Colon (tissue), 2 donors: ENCODE results near the gene POP7.
"Not testable (repeated sequence)": the region's sequence is repeated elsewhere in the genome, so short reads cannot be mapped to it uniquely, and the experiment has no call there.

Source experiments
- FAIRE-seq: peaks from 2 replicates; lab custom pipeline; 2012; peaks lifted over from hg19 to GRCh38; lab: Jason Lieb, UNC
- donor health status: control.
- donor health status: control.

Gene POP7

DNA sequence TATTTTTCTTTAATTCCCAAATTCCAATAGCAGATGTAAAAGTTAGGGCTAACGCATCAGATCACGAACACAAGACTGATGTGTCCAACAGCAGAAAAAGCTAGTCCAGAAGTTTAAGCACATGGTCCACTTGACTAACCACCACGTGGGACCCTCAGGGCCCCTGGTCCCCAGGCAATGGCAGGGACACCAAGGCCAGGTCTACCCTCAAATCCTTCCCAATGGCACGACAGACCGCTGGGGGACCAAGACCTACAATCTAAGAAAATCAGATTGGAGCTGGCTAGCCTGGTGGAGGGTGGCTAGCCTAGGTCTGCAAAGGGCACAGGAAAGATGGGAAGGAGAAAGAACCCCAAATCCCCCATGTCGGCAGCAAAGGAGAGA, 13.4 kb upstream of the POP7 start:
- no peak for FAIRE-seq

- no peak for FAIRE-seq
Measured at GRCh38 chr7:100693312-100694097, 12.4 kb upstream of the POP7 start.

DNA sequence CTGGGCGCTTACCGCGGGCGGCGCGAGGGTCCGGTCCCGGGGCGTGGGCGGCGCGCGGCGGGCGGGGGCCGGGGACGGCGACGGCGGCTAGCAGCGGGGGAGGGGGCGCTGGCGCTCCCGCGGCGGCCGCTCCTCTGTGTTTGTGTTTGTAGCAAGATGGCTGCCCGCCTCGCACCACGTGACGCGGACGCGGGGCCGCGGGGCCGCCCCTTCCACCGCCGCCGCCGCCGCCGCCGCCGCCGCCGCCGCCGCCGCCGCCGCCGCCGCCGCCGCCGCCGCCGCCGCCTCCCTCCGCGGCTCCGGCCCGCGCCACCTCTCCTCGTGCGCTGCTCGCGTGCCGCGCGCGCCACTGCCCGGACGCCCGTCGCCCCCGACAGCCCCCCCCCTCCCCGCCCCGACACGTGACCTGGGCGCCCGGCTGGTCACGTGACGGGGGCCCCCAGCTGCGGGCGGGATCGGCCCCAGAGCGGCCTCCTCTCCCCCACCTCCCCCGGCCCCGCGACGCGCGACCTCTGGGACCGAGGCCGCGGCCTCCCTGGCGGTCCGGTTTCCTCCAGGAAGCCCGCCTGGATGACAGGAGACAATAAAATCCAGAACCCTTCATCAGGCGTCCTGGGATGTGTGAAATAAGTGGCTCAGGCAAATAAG, 11.7 kb upstream of the POP7 start, which contains the start of gene GIGYF1:
Gene GIGYF1 (minus strand): TSS at position 153 of the 648 bp plus-strand sequence. CDS start 6,012 bp downstream, outside the sequence.
- no peak for FAIRE-seq

GRCh38 chr7:100696123-100696521, 9.8 kb upstream of the POP7 start:
- no peak for FAIRE-seq

DNA sequence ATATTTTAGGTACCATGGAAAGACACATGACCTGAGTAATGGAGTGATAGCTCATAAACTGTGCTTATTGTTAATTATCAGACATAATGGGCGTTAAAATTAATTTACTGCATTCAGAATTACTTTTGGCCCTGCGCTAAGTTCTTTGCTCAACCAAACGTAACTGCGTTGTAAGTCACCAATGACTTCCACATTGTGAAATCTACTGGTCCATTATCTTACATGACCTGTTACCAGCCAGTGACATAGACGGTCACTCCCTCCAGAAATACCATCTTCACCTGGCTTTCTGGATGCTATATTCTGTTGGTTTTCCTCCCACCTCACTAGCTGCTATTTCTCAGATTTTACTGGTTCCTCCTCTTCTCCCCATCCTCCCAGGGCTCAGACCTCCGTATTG, 6.9 kb upstream of the POP7 start:
- no peak for FAIRE-seq

GRCh38 chr7:100701089-100701488, 4.8 kb upstream of the POP7 start:
- not testable (repeated sequence) for FAIRE-seq

DNA sequence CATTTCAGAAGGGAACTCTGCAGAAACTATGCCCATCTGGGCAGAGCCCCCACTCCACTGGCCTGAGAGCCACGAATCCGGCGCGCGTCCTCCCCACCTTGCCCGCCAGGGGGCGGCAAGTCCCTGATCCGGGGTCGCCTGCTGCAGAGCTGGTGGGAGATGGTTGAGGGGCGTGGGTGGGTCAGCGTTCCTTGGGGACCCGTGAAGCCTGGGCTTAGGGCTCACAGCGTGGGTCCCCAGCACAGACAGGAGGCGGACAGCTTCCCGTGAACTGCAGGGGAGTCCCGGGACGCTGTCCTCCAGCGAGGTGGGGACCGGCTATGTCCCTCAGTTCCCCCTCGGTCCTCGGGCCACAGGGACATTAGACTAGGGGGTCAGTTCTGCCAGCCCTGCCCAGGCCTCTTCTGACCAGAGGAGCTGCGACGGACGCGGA, 585 bp upstream of the POP7 start:
- no peak for FAIRE-seq

DNA sequence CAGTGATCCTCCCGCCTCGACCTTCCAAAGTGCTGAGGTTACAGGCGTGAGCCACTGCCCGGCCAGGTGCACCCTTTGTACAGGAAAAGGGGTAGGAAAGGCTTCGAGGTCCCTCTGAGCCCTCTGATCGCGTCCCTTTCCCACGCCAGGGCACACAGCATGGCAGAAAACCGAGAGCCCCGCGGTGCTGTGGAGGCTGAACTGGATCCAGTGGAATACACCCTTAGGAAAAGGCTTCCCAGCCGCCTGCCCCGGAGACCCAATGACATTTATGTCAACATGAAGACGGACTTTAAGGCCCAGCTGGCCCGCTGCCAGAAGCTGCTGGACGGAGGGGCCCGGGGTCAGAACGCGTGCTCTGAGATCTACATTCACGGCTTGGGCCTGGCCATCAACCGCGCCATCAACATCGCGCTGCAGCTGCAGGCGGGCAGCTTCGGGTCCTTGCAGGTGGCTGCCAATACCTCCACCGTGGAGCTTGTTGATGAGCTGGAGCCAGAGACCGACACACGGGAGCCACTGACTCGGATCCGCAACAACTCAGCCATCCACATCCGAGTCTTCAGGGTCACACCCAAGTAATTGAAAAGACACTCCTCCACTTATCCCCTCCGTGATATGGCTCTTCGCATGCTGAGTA, 871 bp downstream of the POP7 start:
- no peak for FAIRE-seq

GRCh38 chr7:100708395-100708794, 2.5 kb downstream of the POP7 start:
- no peak for FAIRE-seq

GRCh38 chr7:100710452-100710851, 4.5 kb downstream of the POP7 start:
- FAIRE-seq = no peak

DNA sequence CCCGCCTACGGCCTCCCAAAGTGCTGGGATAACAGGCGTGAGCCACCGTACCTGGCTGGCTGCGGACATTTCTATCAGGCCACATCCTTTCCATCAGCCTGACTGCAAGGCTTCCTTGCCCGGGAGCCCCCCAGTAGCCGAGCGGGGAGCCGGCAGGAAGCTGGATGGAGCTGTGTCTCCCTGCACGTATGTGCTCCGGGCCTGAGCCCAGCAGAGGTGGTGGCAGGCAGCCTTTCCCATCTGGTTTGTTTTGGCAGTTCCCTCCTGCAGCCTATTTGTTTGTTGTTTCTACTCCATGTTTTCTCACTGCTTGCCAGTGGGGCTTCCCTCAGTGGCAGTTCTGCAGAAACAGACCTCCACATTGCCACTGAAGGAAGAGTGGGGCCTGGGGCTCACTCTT, 5.4 kb downstream of the POP7 start:
- FAIRE-seq = no peak

DNA sequence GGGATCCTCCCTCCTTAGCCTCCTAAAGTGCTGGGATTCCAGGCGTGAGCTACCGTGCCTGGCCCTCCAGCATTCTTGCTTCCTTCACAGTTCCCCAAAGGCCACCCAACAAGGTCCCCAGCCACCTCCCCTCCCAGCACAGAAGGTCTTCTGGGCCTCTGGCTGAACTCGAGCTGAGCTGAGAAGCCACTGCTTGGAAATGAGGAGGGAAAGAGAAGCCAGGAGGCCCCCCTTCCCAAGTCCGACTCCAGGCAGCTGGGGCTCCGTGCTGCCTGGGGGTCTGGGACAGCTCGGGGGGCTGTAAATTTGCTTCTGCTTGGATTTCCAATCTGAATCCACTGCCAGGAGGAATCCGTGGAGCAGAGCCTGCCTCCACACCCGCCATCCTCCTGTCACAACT, 8.8 kb downstream of the POP7 start:
- FAIRE-seq = no peak

GRCh38 chr7:100717073-100717472, 11.2 kb downstream of the POP7 start:
- FAIRE-seq = not testable (repeated sequence)

DNA sequence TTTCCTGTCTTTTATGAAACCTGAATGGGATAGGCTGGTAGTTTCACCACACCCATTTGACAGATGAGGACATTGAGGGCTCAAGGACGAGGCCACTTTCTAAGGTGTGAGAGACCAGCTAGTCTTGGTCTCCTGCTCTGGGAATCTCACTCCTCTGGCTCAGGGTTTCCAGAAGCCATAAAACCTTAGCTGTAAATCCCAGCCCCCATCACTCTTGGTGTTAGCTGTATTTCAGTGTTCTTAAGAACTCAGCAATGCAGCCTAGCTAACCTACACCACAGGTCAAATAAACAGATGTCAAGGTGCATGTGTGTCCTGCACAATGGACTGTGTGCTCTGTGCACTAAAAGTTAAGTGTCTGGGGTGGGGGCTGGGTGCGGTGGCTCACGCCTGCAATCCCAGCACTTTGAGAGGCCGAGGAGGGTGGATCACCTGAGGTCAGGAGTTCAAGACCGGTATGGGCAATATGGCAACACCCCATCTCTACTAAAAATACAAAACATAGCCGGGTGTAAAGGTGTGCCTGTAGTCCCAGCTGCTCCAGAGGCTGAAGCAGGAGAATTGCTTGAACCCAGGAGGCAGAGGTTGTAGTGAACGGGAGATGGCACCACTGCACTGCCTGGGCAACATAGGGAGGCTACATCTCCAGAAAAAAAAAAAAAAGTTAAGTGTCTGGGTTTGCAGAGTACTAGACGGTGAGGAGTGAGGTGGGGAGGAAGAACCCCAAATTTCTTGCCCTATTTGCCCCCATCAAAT, 13.8 kb downstream of the POP7 start:
- FAIRE-seq = no peak

- FAIRE-seq = no peak
Measured at GRCh38 chr7:100720279-100720670, 14.4 kb downstream of the POP7 start, which contains the start of gene EPO. Gene EPO, plus strand, starts transcription at chr7:100720468. Its CDS starts 513 bp downstream, at chr7:100720981.

DNA sequence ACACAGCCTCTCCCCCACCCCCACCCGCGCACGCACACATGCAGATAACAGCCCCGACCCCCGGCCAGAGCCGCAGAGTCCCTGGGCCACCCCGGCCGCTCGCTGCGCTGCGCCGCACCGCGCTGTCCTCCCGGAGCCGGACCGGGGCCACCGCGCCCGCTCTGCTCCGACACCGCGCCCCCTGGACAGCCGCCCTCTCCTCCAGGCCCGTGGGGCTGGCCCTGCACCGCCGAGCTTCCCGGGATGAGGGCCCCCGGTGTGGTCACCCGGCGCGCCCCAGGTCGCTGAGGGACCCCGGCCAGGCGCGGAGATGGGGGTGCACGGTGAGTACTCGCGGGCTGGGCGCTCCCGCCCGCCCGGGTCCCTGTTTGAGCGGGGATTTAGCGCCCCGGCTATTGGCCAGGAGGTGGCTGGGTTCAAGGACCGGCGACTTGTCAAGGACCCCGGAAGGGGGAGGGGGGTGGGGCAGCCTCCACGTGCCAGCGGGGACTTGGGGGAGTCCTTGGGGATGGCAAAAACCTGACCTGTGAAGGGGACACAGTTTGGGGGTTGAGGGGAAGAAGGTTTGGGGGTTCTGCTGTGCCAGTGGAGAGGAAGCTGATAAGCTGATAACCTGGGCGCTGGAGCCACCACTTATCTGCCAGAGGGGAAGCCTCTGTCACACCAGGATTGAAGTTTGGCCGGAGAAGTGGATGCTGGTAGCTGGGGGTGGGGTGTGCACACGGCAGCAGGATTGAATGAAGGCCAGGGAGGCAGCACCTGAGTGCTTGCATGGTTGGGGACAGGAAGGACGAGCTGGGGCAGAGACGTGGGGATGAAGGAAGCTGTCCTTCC, 15.0 kb downstream of the POP7 start:
- FAIRE-seq = no peak

DNA sequence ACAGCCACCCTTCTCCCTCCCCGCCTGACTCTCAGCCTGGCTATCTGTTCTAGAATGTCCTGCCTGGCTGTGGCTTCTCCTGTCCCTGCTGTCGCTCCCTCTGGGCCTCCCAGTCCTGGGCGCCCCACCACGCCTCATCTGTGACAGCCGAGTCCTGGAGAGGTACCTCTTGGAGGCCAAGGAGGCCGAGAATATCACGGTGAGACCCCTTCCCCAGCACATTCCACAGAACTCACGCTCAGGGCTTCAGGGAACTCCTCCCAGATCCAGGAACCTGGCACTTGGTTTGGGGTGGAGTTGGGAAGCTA, 15.5 kb downstream of the POP7 start:
- no peak for FAIRE-seq

GRCh38 chr7:100722480-100723212, 16.7 kb downstream of the POP7 start:
- no peak for FAIRE-seq

DNA sequence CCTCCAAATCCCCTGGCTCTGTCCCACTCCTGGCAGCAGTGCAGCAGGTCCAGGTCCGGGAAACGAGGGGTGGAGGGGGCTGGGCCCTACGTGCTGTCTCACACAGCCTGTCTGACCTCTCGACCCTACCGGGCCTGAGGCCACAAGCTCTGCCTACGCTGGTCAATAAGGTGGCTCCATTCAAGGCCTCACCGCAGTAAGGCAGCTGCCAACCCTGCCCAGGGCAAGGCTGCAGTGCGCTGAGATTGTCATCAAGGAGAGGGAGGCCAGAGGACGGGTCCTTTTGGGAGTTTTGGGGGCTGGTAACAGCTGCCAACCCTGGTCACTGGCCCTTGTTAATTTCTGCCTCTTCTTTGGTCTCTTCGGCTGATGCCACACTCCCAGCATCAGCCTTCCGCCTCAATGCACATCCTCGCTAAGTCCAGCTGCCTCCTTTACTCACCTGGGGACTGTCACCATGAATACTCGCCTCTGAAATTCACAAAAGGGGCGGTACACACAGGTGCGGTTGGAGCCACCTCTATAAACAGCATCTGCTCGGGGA, 17.9 kb downstream of the POP7 start:
- FAIRE-seq = no peak

DNA sequence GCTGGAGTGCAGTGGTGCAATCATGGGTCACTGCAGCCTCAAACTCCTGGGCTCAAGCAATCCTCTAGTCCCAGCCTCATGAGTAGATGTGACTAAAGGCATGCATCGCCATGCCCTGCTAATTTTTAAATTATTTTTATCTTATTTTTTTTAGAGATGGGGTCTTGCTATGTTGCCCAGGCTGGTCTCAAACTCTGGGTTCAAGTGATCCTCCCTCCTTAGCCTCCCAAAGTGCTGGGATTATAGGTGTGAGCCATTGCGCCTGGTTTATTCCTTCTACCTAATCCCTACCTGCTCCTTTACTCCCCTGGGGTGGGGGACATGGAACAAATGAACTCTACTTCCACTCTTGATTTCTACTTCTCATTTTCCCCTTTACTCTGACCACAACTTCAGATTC, 18.4 kb downstream of the POP7 start:
- not testable (repeated sequence) for FAIRE-seq
